SJCRH30 (cell line): ENCODE results near the gene INO80. TPM values are rescaled to one million over a fixed set of nuclear protein-coding genes. Genes with fewer than 3 reads are reported as not detected.
"Not testable (repeated sequence)": the region's sequence is repeated elsewhere in the genome, so short reads cannot be mapped to it uniquely, and the experiment has no call there.

Source experiments
- DNase-seq, 2 experiments: peaks; one replicate each; pipeline ENCODE4 v3.0.0-alpha.2; 2015 to 2020
- H3K27ac ChIP-seq: fragments of 250-450 bp; sonication (Bioruptor Pico); 2 replicates; pipeline ENCODE4 v1.5.1; 2020; ENCODE audit warnings: mild to moderate bottlenecking, moderate library complexity
- H3K27me3 ChIP-seq: fragments of 250-450 bp; sonication (Bioruptor Pico); 2 replicates; pipeline ENCODE4 v1.5.1; 2020; ENCODE audit warnings: mild to moderate bottlenecking, moderate library complexity
- H3K36me3 ChIP-seq: fragments of 250-450 bp; sonication (Bioruptor Pico); 2 replicates; pipeline ENCODE4 v1.5.1; 2020; ENCODE audit warnings: mild to moderate bottlenecking, moderate library complexity
- H3K4me1 ChIP-seq: fragments of 250-450 bp; sonication (Bioruptor Pico); 2 replicates; pipeline ENCODE4 v1.5.1; 2020; ENCODE audit warnings: mild to moderate bottlenecking, moderate library complexity
- H3K4me3 ChIP-seq: fragments of 250-450 bp; sonication (Bioruptor Pico); 2 replicates; pipeline ENCODE4 v1.5.1; 2020; ENCODE audit warnings: mild to moderate bottlenecking, moderate library complexity
- H3K9me3 ChIP-seq: fragments of 250-450 bp; sonication (Bioruptor Pico); replicated peaks from 2 replicates; pipeline ENCODE4 v1.5.1; 2020; ENCODE audit warnings: mild to moderate bottlenecking, moderate library complexity
- total RNA-seq: library from RNA; depleted of rRNA; stranded (reverse); fragments of >200 nt; shearing (Covaris generic); gene quantifications from 2 replicates; pipeline ENCODE4 v1.2.3, GENCODE V29; 2014

INO80 gene
- total RNA-seq, 1 experiment from 2014 or later: 16.8 TPM

GRCh38 chr15:40963201-40963600, 152.9 kb downstream of the INO80 start:
- no peak for DNase-seq
- H3K27ac ChIP-seq: no peak overlapping the region
- H3K4me3 ChIP-seq: no peak overlapping the region
- H3K4me1 ChIP-seq: peaks cover 17% of the 10 kb centered on the region
- no peaks in the 10 kb centered on the region for H3K36me3 ChIP-seq
- no peaks in the 10 kb centered on the region for H3K27me3 ChIP-seq
- no peaks in the 10 kb centered on the region for H3K9me3 ChIP-seq

GRCh38 chr15:40962317-40962716, 153.8 kb downstream of the INO80 start:
- not testable (repeated sequence) for H3K27ac ChIP-seq, H3K4me3 ChIP-seq, H3K9me3 ChIP-seq, DNase-seq, H3K27me3 ChIP-seq, H3K36me3 ChIP-seq
- H3K4me1 ChIP-seq: peaks cover 22% of the 10 kb centered on the region

- H3K4me1 ChIP-seq: peaks cover 19% of the 10 kb centered on the region
- H3K9me3 ChIP-seq, H3K36me3 ChIP-seq: not testable (repeated sequence)
Observed at GRCh38 chr15:40961740-40962139, 154.3 kb downstream of the INO80 start.

GRCh38 chr15:40960925-40961324, 155.2 kb downstream of the INO80 start:
- H3K27me3 ChIP-seq: no peaks in the 10 kb centered on the region
- DNase-seq: no peak
- H3K4me3 ChIP-seq: no peak overlapping the region
- no peaks in the 10 kb centered on the region for H3K36me3 ChIP-seq
- H3K4me1 ChIP-seq: peaks cover 11% of the 10 kb centered on the region; the same call in 1 of the 2 replicates
- no peak overlapping the region for H3K27ac ChIP-seq
- no peaks in the 10 kb centered on the region for H3K9me3 ChIP-seq

More at GRCh38 chr15:40961740-40962139, 154.3 kb downstream of the INO80 start:
- H3K27me3 ChIP-seq, DNase-seq, H3K27ac ChIP-seq, H3K4me3 ChIP-seq: not testable (repeated sequence)

GRCh38 chr15:40960151-40960885, 155.8 kb downstream of the INO80 start:
- Histone ChIP-seq H3K9me3 (no peaks in the 10 kb centered on the region), H3K27ac (no peak overlapping the region), H3K36me3 (no peaks in the 10 kb centered on the region), H3K4me3 (no peak overlapping the region), H3K27me3 (no peaks in the 10 kb centered on the region), H3K4me1 (peaks cover 5% of the 10 kb centered on the region; the same call in 1 of the 2 replicates)
- no peak for DNase-seq

GRCh38 chr15:40959331-40960141, 156.5 kb downstream of the INO80 start:
- peaks cover 5% of the 10 kb centered on the region; the same call in 1 of the 2 replicates for H3K4me1 ChIP-seq
- no peak overlapping the region for H3K4me3 ChIP-seq
- H3K27me3 ChIP-seq: no peaks in the 10 kb centered on the region
- no peaks in the 10 kb centered on the region for H3K9me3 ChIP-seq
- H3K36me3 ChIP-seq: no peaks in the 10 kb centered on the region
- DNase-seq: peak in 1 of 2 experiments; percentile 37
- no peak overlapping the region for H3K27ac ChIP-seq

GRCh38 chr15:40958723-40959122, 157.4 kb downstream of the INO80 start:
- no peak overlapping the region for H3K27ac ChIP-seq
- H3K4me3 ChIP-seq: no peak overlapping the region
- peaks cover 5% of the 10 kb centered on the region; the same call in 1 of the 2 replicates for H3K4me1 ChIP-seq
- H3K9me3 ChIP-seq: no peaks in the 10 kb centered on the region
- H3K36me3 ChIP-seq: no peaks in the 10 kb centered on the region
- DNase-seq: no peak
- H3K27me3 ChIP-seq: no peaks in the 10 kb centered on the region

- Histone ChIP-seq H3K4me1 (peaks cover 5% of the 10 kb centered on the region; the same call in 1 of the 2 replicates), H3K36me3 (no peaks in the 10 kb centered on the region), H3K9me3 (no peaks in the 10 kb centered on the region), H3K27me3 (no peaks in the 10 kb centered on the region), H3K27ac (no peak overlapping the region), H3K4me3 (no peak overlapping the region)
- no peak for DNase-seq
Observed at GRCh38 chr15:40958146-40958545, 157.9 kb downstream of the INO80 start.

GRCh38 chr15:40957581-40958051, 158.5 kb downstream of the INO80 start:
- no peak overlapping the region for H3K27ac ChIP-seq
- no peaks in the 10 kb centered on the region for H3K36me3 ChIP-seq
- no peaks in the 10 kb centered on the region for H3K27me3 ChIP-seq
- H3K4me3 ChIP-seq: no peak overlapping the region
- H3K9me3 ChIP-seq: no peaks in the 10 kb centered on the region
- peaks cover 5% of the 10 kb centered on the region; the same call in 1 of the 2 replicates for H3K4me1 ChIP-seq
- DNase-seq: peak; percentile 45 to 57

- H3K27me3 ChIP-seq: no peaks in the 10 kb centered on the region
- no peaks in the 10 kb centered on the region for H3K9me3 ChIP-seq
- no peaks in the 10 kb centered on the region for H3K36me3 ChIP-seq
- no peak for DNase-seq
- no peak overlapping the region for H3K27ac ChIP-seq
- no peak overlapping the region for H3K4me3 ChIP-seq
- H3K4me1 ChIP-seq: peaks cover 5% of the 10 kb centered on the region; the same call in 1 of the 2 replicates
Observed at GRCh38 chr15:40957041-40957555, 159.0 kb downstream of the INO80 start.

- no peak overlapping the region for H3K27ac ChIP-seq
- H3K9me3 ChIP-seq: no peaks in the 10 kb centered on the region
- H3K36me3 ChIP-seq: no peaks in the 10 kb centered on the region; the same call in 1 of the 2 replicates
- H3K27me3 ChIP-seq: no peaks in the 10 kb centered on the region
- no peak for DNase-seq
- H3K4me3 ChIP-seq: no peak overlapping the region
- H3K4me1 ChIP-seq: peaks cover 5% of the 10 kb centered on the region; the same call in 1 of the 2 replicates
Observed at GRCh38 chr15:40956541-40956982, 159.5 kb downstream of the INO80 start.

- H3K27me3 ChIP-seq: no peaks in the 10 kb centered on the region
- no peak overlapping the region for H3K27ac ChIP-seq
- H3K9me3 ChIP-seq: no peaks in the 10 kb centered on the region
- no peak for DNase-seq
- peaks cover 5% of the 10 kb centered on the region; the same call in 1 of the 2 replicates for H3K4me1 ChIP-seq
- no peaks in the 10 kb centered on the region; the same call in 1 of the 2 replicates for H3K36me3 ChIP-seq
- H3K4me3 ChIP-seq: no peak overlapping the region
Observed at GRCh38 chr15:40955930-40956540, 160.0 kb downstream of the INO80 start.

- peaks cover 5% of the 10 kb centered on the region; the same call in 1 of the 2 replicates for H3K4me1 ChIP-seq
- no peaks in the 10 kb centered on the region for H3K9me3 ChIP-seq
- DNase-seq: no peak
- no peak overlapping the region for H3K27ac ChIP-seq
- no peak overlapping the region for H3K4me3 ChIP-seq
- no peaks in the 10 kb centered on the region; the same call in 1 of the 2 replicates for H3K36me3 ChIP-seq
- H3K27me3 ChIP-seq: no peaks in the 10 kb centered on the region
Observed at GRCh38 chr15:40955141-40955903, 160.8 kb downstream of the INO80 start.
